ENCODE measurements around the gene TMA7. TPM values are rescaled to one million over a fixed set of nuclear protein-coding genes. Genes with fewer than 3 reads are reported as not detected.

TMA7 gene
- total and polyA plus RNA-seq, 9 of the 15 experiments (the other 6 are each of a cell fraction or from before 2014, with no cell fraction given) = 209 to 1,003 (median 486) TPM

GRCh38 chr3:48465531-48466378 is 25.7 kb downstream of the TMA7 start (continued):
- TF ChIP-seq NELFE (IDR thresholded peaks at IDR 0.05; ENCODE audit: insufficient read depth, insufficient read length) (no peak), NCOR1 (IDR thresholded peaks at IDR 0.05) (no peak), PTTG1 (tag; IDR thresholded peaks at IDR 0.05; ENCODE audit: low read depth) (no peak), NFIC (IDR thresholded peaks at IDR 0.05) (peak; percentile 68), SUPT5H (IDR thresholded peaks at IDR 0.05) (0 out of 2 replicates have a peak, but pooled peaks have one; percentile 18), ZBTB1 (CRISPR knock-in tag; IDR thresholded peaks at IDR 0.05; ENCODE audit: borderline replicate concordance, low read depth) (no peak), ZNF165 (CRISPR knock-in tag; IDR thresholded peaks at IDR 0.05; ENCODE audit: borderline replicate concordance) (no peak), NR4A1 (CRISPR knock-in tag; IDR thresholded peaks at IDR 0.05) (no peak), NR4A1 (tag; IDR thresholded peaks at IDR 0.05) (no peak), BRF1 (IDR thresholded peaks at IDR 0.05; ENCODE audit: borderline replicate concordance, extremely low read depth, insufficient read length) (no peak), ZNF551 (CRISPR knock-in tag; IDR thresholded peaks at IDR 0.05) (no peak), PHTF2 (CRISPR knock-in tag; IDR thresholded peaks at IDR 0.05) (no peak), ZNF699 (CRISPR knock-in tag; IDR thresholded peaks at IDR 0.05; ENCODE audit: insufficient replicate concordance) (no peak), NRF1 (conservative IDR thresholded peaks at IDR 0.05 in 1 of 2, IDR thresholded peaks at IDR 0.05 in 1 of 2) (peak; percentile 22 to 57; a peak in 3 of 4 replicates), FOXJ3 (CRISPR knock-in tag; IDR thresholded peaks at IDR 0.05) (peak; percentile 82), NCOA2 (IDR thresholded peaks at IDR 0.05; ENCODE audit: partially characterized antibody in 2 of 2) (no peak), KLF16 (IDR thresholded peaks at IDR 0.05) (no peak), SIN3A (IDR thresholded peaks at IDR 0.05; ENCODE audit: borderline replicate concordance in 2 of 2, control insufficient read depth in 1 of 2, low read depth in 2 of 2, low read length in 2 of 2) (no peak), OTX1 (CRISPR knock-in tag; IDR thresholded peaks at IDR 0.05) (no peak), CBFA2T3 (IDR thresholded peaks at IDR 0.05) (no peak), ESRRA (IDR thresholded peaks at IDR 0.05; ENCODE audit: borderline replicate concordance, low read depth) (no peak), ZFP30 (CRISPR knock-in tag; IDR thresholded peaks at IDR 0.05; ENCODE audit: borderline replicate concordance) (no peak), ZNF41 (CRISPR knock-in tag; conservative IDR thresholded peaks at IDR 0.05) (no peak), TCF15 (CRISPR knock-in tag; IDR thresholded peaks at IDR 0.05) (no peak), JUND (IDR thresholded peaks at IDR 0.05; ENCODE audit: borderline replicate concordance, low read depth, low read length) (peak; percentile 67), JUND (tag; IDR thresholded peaks at IDR 0.05; ENCODE audit: borderline replicate concordance, low read depth, low read length) (no peak; the same call in 2 of the 3 replicates), ELF2 (CRISPR knock-in tag; IDR thresholded peaks at IDR 0.05) (no peak), THRAP3 (IDR thresholded peaks at IDR 0.05; ENCODE audit: borderline replicate concordance) (no peak), ZNF75A (CRISPR knock-in tag; IDR thresholded peaks at IDR 0.05) (no peak), THRB (CRISPR knock-in tag; conservative IDR thresholded peaks at IDR 0.05) (no peak), COPS2 (conservative IDR thresholded peaks at IDR 0.05) (no peak)

Measured in K562 (cell line).